CD4-positive, alpha-beta T cell treated with Interleukin-21 for 1 hour (primary cell): ENCODE data around the gene PRR5L.
"Not testable (repeated sequence)": the region's sequence is repeated elsewhere in the genome, so short reads cannot be mapped to it uniquely, and the experiment has no call there.

Source experiments
- DNase-seq: peaks from one replicate; pipeline ENCODE4 v3.0.0-alpha.2; 2020

PRR5L gene

DNA sequence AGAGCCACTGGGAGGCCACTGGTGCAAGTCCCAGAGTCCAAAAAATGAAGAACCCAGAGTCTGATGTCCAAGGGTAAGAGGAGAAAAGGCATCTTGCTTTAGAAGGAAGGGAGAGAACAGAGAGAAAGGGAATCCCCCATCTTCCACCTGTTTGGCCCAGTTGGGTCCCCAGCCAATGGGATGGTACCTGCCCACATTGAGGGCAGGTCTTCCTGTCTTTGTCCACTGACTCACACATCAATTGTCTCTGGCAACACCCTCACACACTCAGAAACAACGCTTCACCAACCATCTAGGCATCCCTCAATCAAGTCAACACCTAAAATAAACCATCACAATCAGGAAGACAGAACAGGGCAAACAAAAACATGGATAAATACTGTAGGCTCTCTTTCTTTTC is 13.2 kb upstream of the PRR5L start:
- DNase-seq, result no peak

DNA sequence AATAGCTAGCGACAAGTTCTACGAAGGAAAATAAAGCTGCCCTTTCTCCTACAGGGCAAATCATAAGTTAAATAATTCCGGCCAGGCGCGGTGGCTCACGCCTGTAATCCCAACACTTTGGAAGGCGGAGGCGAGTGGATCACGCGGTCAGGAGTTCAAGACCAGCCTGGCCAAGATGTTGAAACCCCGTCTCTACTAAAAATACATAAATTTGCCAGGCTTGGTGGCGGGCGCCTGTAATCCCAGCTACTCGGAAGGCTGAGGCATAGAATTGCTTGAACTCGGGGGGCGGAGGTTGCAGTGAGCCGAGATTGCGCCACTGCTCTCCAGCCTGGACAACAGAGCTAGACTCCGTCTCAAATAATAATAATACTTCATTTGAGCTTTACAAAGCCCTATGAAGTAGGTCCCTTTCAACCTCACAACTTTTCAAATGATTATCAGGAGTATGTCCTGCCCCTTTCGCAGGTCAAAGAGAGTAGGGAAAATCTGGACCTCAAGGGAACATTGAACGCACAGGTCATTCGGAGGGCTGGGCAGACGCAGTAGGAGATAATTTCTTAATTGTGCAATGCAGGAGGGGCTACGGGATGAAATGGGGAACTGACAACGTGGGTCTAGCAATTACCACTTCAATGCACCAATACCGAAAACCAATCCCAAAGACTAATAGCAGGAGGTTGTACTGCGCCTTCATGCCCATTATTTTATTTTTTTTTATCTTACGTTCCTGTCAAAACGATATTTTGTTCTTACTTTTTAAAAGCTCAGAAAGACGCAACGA is 7.5 kb upstream of the PRR5L start:
- DNase-seq, result no peak

GRCh38 chr11:36289226-36289852 is 6.7 kb upstream of the PRR5L start, which contains the start of gene COMMD9:
Gene COMMD9 (minus strand): TSS chr11:36289424. CDS start chr11:36289412, 12 bp downstream.
- DNase-seq, result peak; percentile 93

DNA sequence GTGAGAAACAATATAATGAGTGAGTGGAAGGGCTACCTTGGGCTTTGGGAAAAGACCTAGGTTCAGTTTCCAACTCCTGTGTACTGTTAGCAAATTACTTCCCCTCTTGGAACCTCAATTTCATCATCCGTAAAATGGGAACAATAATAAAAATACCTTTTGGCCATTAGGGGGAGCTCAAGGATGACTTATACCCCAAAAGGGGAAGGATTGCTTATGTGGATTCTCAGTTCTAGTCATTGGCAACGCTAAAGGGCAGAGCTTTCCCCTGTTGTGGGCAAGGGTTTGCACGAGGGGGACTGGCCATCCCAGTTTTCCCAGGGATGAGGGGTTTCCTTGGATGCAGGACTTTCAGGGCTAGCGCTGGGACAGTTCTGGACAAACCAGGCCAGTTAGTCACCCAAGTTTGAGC is 3.8 kb upstream of the PRR5L start:
- DNase-seq, result peak; percentile 72

DNA sequence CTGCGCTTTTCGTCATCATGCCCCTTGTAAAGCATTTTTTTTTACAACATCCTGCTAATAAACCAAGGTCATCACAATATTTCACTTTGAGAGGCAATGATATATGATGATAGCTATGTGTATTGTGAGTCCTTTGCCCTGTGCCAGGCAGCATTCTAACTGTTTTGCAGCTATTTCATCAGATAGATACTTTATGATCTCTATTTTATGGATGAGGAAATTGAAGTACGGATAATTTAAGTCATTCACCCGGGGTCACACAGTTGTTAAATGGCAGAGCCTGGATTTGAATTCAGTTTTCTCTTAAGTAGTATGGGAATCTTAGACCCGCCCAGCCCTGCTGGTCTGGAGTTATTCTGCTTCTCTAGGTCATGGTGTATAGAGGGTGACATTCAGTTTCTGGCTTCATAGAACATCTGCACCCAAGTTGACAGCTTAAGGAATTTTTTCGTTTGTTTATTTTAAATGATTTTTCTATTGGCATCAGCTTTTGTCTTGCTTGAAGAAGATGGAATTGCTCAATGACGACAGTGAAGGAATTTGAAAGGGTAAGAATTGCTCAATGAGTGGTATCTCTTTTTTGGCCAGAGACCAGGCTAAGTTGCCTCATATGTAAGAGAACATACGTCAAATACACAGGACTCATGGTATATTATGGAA is 926 bp downstream of the PRR5L start:
- DNase-seq, result no peak

DNA sequence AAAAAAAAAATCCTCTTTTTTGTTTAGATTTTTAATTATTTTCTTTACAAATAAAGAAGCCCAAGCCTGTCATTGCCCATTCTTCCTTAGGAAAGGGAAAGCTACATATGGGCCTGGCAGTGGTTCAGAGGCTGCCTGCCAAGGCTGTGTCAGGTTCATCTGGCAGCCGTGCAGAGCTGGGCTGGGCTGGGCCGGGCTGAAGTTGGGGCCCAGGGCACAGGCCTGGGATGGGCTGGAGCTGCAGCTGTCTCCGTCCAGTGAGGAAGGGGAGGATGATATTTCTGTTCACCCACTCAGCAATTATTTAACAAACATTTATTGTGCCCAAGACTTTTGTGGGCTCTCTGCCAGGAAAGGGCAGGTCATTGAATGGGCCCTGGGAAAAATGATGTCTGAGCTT is 4.6 kb downstream of the PRR5L start:
- DNase-seq, result no peak

DNA sequence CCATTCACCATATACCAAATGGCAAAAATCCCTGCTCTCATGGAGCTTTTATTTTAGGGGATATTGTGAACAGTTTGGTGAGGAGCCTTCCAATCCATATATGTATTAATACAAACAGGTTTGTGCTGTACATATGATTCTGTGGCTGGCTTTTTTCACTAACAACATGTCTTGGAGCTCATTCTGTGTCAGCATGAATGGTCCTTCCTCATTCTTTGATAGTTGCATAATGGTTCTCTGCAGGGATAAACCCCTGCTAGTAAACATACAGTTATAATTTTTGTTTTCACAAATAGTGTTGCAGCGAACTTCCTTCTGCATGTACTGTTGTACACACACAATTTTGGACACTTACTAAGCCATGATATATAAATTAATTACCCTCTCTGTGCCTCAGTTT is 8.3 kb downstream of the PRR5L start:
- no peak for DNase-seq

DNA sequence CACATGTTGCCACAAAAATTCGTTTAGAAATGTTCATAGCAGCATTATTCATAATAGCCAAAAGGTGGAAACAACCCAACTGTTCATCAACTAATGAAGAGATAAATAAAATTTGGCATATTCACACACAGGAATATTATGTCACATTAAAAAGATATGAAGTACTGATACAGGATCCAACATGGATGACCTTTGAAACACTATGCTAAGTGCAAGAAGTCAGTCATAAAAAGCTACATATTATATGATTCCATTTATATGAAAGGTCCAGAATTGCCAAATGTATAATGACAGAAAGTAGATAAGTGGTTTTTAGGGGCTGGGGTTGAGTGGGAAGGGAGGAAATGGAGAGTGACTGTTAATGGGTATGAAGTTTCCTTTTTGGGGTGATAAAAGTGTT is 9.0 kb downstream of the PRR5L start:
- no peak for DNase-seq

- peak; percentile 52 for DNase-seq
Observed at GRCh38 chr11:36306888-36307287, 10.8 kb downstream of the PRR5L start.

GRCh38 chr11:36308577-36308976 is 12.5 kb downstream of the PRR5L start:
- DNase-seq, result no peak

DNA sequence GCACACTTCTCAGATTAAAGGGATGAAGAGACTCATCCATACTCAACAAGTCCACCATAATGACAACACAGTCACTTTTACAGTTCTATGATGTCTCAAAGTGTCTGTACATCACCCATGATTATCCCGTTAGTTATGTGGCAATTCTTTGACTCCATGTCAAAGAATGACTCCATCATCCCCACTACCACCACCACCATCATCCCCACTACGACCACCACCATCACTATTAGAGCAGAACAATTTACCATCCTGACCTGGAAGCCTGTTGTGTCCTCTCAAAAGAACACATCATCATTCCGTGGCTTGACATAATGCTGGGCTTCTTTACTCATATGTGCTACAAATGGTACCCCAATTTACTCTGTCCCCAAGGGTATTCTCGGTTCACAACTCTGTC is 13.7 kb downstream of the PRR5L start:
- DNase-seq, result no peak

- DNase-seq, result no peak
Observed at GRCh38 chr11:36311926-36312595, 16.0 kb downstream of the PRR5L start.

GRCh38 chr11:36312611-36313472 is 16.8 kb downstream of the PRR5L start:
- DNase-seq, result no peak

DNA sequence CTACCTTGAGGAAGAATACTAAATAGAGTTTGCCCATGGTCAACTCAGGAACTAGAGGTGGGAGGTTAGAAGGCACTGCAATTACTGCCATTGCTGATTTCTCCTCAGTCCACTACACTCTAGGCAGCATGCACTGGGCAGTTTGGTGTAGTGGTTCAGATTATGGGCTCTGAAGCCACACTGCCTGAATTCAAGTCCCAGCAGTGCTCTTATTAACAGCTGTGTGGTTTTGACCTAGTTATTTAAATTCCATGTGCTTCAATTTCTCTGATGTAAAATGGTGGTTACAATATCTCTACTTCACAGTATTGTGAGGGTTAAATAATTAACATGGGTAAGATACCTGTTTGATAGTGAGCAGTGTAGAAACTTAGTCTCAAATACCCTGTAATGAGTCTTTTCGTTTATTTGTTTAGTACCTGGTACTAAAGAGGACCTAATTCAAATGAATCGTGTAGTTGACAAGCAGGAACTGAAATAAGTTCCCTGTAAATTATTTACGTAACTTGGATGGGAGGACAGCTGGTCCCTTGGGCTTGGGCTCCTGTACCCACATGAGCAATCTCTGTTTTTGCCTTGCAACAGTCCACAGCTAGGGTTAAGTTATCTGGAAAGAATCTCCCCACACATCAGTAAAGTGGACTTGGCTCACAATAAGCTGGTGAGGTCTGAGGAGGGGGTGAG is 17.8 kb downstream of the PRR5L start:
- DNase-seq, result no peak

DNA sequence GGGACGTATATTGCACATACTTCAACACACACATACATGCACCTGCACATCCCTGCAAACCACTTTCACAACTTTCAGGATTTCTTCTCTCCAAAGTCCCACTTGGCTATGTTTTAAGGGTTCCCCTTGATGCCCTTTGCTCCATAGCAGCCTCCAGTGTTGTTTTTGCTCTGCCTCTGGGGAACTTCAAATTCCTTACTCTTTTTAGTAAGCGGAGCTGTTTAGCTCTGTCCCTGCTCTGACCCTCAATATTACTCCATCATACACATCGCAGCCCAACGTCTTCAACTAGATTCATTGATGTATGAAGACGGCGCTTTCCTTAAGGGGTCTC is 18.3 kb downstream of the PRR5L start:
- no peak for DNase-seq

DNA sequence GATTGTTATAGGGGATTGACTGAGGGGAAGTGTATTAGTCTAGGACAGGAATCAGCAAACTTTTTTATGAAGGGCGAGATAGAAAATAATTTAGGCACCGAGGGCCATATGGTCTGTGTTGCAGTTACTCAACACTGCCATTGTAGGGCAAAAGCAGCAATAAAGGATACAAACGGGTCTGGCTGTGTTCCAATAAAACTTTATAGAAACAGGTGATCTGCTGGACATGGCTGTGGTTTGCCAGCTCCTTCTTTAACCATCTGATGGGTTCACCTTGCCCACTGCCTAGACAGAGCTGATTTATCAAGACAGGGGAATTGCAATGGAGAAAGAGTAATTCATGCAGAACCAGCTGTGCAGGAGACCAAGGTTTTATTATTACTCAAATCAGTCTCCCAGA is 20.0 kb downstream of the PRR5L start:
- DNase-seq, result no peak

GRCh38 chr11:36317992-36318391 is 21.9 kb downstream of the PRR5L start:
- no peak for DNase-seq

GRCh38 chr11:36324956-36325355 is 28.9 kb downstream of the PRR5L start:
- DNase-seq, result not testable (repeated sequence)

DNA sequence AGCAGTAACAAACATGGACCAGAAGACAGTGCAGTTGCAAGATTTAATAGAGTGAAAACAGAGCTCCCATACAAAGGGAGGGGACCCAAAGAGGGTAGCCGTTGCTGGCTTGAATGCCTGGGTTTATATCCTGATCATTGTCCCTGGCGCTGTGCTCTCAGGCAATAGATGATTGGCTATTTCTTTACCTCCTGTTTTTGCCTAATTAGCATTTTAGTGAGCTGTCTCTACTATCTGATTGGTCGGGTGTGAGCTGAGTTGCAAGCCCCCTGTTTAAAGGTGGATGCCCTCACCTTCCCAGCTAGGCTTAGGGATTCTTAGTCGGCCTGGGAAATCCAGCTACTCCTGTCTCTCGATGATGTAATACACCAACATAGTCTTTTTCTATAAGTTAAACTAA is 29.3 kb downstream of the PRR5L start:
- not testable (repeated sequence) for DNase-seq

- no peak for DNase-seq
Observed at GRCh38 chr11:36326524-36327419, 30.7 kb downstream of the PRR5L start.
